GM19395 (cell line): ENCODE data around the gene UBA3.

Source experiments
- ATAC-seq: cut with Tn5 transposase; IDR thresholded peaks from one replicate; pipeline ENCODE4 v1.9.1; 2021; ENCODE audit warnings: mild to moderate bottlenecking, moderate library complexity; ENCODE audit not compliant: unreplicated experiment

UBA3 gene

GRCh38 chr3:69013253-69014021 is 66.7 kb downstream of the UBA3 start, which contains the start of gene EOGT:
TSS of gene EOGT (minus strand) at chr3:69013684. CDS start at chr3:69009846, 3,838 bp downstream.
- peak; percentile 83 for ATAC-seq

DNA sequence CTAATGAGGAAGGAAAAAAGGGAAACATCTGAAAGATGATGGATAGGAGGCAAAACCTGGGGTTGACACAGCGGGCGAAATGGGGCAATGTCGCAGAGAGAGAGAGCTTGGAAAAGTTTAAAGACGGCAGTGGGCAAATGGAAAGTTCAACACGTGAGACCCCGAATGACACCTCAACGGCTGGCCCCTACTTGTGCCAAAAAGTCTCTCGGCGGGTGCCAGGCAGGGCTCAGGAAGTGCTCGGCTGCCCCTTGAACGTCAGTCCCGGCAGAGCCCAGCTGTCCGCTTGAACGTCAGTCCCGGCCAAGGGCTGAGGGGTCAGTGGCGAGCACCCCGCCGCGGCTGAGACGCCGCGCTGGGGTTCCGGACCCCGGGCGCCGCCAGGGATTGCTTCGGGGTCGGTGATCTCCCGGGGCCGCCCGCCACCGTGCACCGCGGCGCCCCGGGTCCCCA is 67.3 kb downstream of the UBA3 start:
- peak; percentile 52 for ATAC-seq

- ATAC-seq: no peak
Measured at GRCh38 chr3:69012100-69012799, 67.9 kb downstream of the UBA3 start.

DNA sequence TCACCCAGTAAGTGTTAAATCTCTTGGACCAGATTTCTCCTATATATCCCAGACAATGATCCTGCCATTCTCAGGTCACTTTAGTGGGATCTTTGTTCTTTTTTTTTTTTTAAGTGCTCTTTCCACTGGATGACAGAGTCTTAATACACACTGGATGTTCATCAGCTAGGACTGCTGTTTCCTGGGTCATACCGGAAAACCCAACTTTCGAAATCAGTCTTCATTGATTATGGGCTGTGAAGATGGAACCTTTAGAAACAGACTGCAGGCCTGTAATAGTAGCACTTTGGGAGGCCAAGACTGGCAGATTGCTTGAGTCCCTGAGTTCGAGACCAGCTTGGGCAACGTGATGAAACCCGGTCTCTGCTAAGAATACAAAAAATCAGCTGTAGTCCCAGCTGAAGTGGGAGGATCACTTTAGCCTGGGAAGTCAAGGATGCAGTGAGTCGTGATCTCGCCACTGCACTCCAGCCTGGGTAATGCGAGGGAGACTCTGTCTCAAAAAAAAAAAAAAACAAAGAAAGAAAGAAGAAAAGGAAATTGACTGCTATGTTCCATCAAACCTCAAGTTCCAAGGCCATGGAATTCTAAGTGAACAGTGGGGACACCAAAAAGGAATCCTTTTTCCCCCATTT is 69.0 kb downstream of the UBA3 start:
- no peak for ATAC-seq

DNA sequence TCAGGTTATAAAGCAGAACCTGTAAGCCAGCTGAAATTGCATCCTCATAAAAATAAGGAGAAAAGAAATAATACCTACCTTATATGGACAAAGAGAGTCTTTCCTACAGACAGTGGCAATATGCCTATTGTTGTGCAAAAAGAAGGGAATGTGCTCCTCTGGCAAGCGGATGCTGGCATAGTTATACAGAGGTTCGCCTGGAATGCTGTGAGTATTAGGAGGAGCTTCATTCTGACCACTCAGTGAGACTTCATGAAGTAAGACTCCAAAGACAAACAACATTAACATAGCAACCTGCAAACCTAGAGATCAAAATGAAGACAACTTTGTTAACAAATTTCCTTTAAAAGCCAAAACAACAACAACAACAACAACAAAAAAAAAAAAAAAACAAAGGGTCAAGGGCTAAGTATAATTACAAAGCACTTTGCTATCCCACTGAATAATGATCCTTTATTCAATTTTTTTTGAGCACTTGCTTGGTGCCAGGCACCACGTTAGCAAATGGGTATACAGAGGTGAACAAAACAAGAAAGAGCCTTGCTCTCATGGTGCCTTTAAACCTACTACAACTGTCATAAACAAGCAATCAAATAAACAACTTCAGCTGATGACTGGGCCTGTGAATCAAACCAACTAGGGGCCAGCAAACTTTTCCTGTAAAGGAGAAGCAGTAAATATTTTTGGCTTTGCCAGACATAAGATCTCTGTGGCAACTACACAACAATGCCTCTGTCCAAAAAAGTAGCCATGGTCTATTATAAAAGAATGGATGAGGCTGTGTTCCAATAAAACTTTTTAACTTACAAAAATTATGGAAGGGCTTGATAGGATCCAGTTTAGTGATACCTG is 70.4 kb downstream of the UBA3 start:
- no peak for ATAC-seq

DNA sequence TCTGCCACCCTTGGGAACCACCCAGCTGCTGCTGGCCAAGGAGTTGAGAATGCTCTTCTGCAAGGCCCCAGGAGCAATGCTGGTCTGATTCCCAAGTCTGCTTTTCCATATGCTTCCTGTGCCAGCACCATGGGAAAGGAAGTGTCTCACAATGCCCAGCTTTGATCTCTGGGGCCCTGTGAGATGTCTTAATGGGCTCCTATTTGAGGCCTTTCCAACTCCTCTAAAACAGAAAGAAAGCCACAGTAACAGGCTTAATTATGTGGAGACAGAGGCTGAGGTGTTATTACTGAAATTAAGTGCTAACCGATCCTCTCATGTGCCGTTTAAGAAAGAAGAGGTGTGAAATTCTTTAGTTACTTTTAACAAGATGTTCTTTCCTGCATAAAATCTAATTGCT is 71.2 kb downstream of the UBA3 start:
- ATAC-seq: no peak

- ATAC-seq: no peak
Measured at GRCh38 chr3:69005791-69006482, 74.2 kb downstream of the UBA3 start.

- ATAC-seq: no peak
Measured at GRCh38 chr3:69005071-69005790, 74.9 kb downstream of the UBA3 start.
